Adrenal gland (tissue), 5 donors: Measurements from ENCODE around the gene TOR4A.

ENCODE experiments used
- CTCF ChIP-seq, 6 experiments: fragments of 450-650 bp in 4 of 6; fragments of 200-600 bp in 2 of 6; sonication (generic) in 1 of 6; IDR thresholded peaks; 1 replicate in 5 of 6; 2 replicates in 1 of 6; pipeline versions ENCODE4 v1.5.1 to v1.8.0; 2016 to 2021; ENCODE audit warnings: antibody characterized with exemption in 6 of 6, mild to moderate bottlenecking in 2 of 6, moderate library complexity in 1 of 6
- POLR2A ChIP-seq, 2 donors: fragments of 450-650 bp; IDR thresholded peaks; one replicate each; pipeline ENCODE4 v1.6.1; 2017; ENCODE audit warnings: antibody characterized with exemption in 2 of 2, mild to moderate bottlenecking in 2 of 2, moderate library complexity in 1 of 2
- donor health status: DM: no; HTN: no; CAD: no.

DNA sequence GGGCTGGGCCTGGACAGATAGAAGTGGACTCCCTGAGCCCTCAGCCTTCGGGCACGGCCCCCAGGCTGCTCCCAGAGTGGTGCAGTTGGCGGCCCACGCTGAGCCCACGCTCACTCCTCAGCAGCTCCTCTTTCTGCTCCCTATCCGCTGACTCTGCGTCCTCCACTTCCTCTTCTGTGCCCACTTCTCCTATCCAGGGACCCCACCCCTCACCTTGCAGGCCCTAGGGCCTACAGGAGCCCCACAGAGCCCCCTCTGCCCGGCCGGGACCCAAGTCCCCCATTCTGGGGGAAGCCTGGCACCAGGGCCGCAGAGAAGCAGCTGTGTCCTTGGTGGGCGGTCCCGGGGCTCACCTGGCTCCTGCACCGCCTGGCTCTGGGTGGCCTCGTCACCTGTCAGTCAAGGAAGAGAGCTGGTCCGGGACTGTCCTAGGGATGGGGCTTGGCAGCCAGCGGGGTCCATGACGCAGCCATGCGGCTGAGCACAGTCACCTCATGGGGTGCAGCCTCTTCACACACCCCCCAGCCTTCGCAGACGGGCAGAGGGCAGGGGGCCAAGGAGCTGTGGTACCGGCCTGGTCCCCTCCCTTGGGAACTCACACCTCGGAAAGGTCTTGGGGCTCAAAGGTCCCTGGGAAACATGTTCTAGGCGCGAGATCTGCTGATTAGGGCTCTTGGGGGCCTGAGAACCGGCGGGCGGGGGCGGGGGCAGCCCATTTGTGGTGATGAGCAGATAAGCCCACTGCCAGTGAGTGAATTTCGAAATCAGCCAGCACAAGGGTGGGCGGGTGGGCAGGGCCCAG is 29.9 kb downstream of the TOR4A start:
- TF ChIP-seq CTCF (IDR thresholded peaks at IDR 0.05) (no peak), POLR2A (IDR thresholded peaks at IDR 0.05) (no peak)
